HG02571 (cell line): ENCODE data around the gene SPOCK1.

Experiments
- ATAC-seq: cut with Tn5 transposase; IDR thresholded peaks from one replicate; pipeline ENCODE4 v1.9.1; 2021; ENCODE audit warnings: mild to moderate bottlenecking, moderate library complexity; ENCODE audit not compliant: unreplicated experiment

Gene SPOCK1

DNA sequence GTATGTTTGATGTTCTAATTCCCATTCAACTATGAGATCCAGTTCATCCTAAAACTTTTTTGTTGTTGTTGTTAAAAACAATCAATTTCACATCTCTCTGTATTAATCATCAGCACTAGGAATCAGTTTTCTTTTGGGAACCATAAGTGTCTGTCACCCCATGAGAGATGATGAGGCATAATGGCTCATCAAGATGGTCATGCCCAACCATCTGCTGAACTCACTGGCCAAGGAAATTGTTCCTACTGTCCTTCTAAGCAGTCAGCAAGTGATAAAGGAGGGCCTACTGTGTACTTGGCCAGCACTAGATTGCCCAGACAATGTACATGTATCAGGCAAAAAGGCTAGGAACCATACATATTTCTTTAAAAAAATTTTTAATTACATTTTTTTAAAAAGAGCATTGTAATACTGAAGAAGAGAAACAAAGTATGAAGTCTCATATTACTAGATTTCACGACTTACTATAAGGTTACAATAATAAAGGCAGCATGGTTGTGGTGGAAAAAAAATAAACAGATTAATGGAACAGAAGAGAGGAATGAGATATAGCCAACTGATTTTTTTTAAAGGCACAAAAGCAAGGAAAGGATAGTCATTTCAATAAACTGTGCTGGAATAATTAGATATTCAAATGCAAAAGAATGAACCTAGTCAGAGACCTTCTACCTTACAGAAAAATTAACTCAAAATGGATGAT lies 458.3 kb downstream of the SPOCK1 start:
- no peak for ATAC-seq

DNA sequence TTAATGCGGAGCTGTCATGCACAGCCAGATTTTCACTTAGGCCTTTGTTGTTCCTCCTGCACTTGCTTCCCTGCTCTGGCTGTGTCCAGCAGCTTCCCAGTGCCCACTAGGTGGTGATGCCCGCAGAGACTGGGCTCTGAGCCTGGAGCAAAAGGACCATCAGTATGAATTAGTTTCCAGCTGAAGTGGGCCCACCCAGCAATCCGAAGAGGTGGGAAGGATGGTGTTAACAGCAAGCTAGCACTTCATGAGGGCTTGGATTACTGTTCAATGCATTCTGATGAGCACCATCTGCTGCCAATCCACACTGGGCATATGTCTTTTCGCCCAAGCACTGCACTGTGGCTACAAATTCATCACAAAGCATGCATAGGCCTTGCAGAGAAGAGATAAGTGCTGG lies 459.1 kb downstream of the SPOCK1 start:
- no peak for ATAC-seq

DNA sequence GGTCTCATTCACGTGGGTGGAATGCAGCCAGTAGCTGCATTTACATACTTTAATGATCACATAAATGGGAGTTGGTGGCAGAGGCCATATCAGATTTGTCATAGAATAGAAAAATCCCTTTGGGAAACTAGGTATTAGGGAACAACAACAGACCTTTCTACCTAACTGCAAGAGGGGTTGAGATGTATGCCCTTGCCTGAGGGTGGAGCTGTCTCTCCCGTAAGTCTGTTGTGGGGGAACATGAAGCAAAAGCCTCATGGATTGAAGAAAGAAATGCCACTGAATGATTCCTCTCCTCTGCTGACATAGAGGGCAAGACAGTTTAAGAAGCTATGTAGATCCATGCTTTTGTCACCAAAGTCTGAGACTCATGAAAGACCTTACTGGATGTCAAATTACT lies 461.3 kb downstream of the SPOCK1 start:
- no peak for ATAC-seq

DNA sequence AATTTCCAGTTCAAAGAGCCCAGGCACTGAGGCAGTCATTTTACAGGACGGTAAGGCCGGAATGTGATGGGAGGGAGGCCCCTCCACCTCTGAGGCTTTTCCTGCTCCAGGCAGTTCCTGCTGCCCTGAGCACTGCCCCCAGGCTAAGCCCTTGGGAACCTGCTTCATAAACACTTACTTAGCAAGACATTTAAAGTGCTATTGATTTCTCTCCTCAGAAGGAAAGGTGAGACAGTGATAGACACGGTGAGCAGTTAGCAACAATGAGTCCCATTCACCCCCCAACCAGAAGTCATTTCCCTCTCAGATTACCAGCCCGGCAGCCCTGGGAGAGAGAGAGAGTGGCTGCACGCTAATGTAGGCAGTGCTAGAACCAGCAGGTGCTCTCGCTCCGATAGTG lies 462.5 kb downstream of the SPOCK1 start:
- ATAC-seq = no peak

DNA sequence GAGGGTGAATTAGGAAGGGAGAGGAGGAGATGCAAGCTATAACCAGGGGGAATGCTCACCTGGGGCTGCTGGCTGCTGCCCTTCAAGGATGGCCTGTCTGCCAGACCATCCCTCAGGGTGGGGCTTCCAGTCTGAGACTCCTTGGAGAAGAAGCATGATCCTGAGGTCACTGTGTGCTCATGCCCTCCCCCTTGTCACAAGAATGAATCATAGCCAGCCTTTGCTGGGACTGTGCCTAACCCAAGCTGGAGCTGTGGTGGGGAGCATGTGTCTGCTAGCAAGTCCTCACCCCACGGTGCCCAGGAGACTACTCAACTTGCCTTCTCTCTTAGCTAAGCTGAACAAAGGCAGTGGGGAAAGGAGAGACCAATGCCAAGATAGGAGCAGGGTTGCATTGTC lies 463.6 kb downstream of the SPOCK1 start:
- ATAC-seq = no peak

DNA sequence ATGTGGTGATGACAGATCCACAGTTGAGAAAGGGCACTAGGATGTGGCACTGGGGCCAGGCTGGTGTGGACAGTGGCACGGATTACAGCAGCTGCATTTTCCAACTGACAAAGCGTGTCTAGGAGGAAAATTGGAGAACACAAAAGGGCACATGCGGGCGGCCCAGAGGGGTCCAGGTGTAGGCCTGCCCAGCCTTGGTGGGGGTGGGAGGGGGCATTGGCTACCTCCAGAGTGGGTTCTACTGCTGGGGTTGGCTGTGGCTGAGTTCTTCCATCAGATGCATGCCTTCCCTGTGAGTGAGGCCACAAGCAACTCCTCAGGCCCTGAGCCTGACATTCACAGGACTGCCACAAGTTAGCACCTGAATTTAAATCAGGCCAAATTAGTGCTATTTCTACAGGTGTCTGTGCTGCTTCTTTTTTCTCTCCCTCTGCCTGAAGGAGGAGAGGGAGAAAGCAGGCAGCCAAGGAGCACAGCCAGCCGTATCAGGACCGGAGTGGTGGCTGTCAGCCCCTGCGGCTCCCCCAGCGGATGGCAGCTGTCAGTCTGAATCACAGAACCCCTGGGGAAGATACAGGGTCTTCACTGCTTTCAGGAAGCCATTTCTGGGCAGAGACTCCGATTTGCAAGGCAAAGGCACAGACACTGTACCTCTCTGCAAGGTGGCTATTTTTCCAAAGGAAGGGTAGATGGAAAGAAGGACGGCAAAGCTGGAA lies 464.2 kb downstream of the SPOCK1 start:
- no peak for ATAC-seq

DNA sequence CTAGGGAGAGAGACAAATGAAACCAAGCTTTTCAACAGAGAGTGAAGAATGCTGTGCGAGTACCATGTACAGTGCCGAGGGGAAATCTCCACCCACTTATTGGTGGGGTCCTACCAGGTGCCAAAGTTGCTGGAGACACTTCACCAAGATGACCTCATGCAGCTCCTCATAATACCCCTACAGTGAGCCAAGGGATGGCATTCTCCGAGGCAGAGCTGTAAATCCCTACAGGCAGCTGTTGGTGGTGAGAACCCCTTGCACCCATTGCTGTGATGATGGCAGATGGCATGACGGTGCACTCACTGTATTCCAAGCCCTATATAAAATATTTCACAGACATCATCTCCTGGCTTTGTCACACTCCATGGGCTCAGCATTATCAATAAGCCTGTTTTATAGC lies 464.9 kb downstream of the SPOCK1 start:
- no peak for ATAC-seq

DNA sequence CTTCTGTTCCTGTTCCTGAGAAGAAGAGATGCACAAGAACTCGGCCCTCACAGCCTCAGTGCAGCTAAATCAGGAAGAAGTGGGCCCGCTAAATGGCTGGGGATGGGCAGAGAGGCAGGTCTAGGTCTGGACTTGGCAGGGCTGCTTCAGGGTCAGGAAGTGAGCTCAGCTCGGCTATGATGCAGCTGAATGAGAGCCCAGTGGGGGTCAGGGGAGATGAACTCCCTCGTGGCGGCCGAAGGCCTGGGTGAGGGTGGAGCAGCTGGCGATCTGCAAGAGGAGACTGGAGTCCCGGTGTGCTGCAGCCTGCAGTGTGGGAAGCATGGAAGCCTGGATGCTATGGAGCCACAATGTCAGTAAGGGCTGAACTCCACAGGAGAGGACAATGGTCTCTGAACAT lies 466.2 kb downstream of the SPOCK1 start:
- no peak for ATAC-seq

DNA sequence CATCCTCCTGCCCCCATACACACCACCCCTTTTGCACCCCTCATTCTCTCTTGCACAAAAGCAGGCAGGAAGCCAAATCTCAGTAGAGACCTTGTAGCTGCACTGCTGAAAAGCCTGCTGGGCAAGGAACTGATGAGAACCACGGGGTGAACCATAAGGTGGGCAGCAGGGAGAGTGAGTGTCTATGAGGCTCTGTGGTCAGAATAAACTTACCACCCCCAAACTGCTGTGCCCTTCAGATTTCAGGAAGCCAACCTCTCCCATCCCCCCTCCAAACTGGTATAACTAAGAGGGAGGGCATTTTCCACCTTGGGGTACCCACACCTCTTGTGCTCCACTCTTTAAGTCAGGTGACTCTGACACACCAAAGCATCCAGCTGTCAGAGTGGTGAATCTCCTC lies 471.4 kb downstream of the SPOCK1 start:
- no peak for ATAC-seq

DNA sequence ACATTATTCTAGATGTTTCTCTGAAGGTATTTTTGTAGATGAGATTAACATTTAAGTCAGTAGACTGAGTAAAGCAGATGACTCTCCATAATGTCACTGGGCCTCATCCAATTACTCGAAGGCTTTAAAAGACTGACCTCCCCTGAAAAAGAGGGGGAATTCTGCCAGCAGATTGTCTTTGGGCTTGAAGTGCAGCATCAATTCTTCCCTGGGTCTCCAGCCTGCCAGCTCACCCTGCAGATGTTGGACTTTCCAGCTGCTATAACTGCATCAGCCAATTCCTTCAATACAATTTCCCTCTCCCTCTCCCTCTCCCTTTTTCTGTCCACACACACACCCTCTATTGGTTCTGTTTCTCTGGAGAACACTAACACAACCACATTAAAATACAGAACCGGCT lies 472.8 kb downstream of the SPOCK1 start:
- ATAC-seq = no peak

DNA sequence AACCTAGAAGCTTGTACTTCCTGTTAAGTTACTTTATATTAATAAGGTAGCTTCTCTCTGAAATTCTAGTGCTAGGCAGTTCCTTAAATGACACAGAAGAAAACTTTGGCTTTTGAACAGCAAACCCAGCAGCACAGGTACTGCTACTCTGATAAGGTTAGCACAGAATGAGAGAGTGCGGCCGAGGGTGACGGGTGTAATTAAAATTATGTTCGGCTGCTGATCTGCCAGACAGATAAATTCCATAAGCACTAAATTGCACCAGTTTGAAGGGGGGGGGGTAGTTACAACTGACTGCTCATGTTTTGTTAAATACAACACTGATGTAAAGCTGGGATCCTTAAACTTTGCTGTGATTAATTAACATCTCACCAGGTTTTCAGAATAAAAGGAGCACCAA lies 475.1 kb downstream of the SPOCK1 start:
- ATAC-seq = no peak

DNA sequence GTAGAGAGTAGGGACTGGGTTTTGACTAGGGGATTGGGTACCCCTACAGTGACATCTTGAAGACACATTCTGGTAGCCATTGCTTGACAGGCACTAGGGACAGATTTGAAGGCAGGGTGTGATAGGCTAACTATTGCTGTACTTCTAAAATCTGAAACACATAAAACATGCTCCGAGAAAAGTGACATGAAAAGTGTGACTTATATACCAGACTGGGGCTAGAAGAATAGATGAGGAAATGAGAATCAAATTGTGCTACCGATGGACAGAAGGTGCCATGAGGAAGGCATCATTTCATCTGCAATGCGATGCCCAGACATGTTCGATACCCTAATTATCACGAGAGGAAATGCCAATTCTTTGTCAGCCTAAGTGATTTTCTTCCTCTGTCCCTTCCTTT lies 475.8 kb downstream of the SPOCK1 start:
- ATAC-seq = no peak

DNA sequence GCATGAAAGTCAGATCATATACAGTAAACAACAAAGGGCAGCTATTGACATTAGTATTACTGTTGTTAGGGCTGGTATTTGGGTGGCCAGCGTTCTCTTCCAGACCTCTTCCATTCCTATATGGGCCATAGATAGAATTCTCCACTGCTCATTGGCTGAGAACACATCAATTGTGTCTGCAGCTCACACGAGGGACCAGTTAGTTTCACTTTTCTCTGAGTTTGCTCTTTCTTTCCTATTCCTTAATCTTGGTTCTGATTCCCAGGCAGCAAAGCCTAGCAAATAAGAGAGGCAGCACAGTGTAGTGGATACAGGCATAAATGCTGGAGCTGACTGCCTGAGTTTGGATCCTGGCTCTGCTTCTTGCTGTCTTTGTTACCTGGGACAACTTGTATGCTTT lies 476.4 kb downstream of the SPOCK1 start:
- no peak for ATAC-seq

DNA sequence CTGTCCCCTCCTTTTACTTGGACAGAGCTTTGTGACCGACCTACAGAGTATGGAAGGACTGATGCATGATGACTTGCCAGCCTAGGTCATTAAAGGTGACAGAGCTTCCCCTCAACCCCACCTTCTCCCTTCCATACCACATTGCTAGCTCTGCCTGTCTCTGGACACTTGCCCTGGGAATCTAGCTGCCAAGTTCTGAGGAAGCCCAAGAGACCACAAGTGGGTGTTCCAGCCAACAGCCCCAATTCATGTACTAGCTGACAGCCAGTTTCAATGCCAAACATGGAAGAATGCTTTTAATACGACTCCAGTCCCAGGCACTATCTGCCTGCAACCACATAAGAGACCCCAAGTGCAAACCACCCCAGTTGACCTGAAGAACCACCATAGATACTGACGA lies 477.1 kb downstream of the SPOCK1 start:
- ATAC-seq = no peak

DNA sequence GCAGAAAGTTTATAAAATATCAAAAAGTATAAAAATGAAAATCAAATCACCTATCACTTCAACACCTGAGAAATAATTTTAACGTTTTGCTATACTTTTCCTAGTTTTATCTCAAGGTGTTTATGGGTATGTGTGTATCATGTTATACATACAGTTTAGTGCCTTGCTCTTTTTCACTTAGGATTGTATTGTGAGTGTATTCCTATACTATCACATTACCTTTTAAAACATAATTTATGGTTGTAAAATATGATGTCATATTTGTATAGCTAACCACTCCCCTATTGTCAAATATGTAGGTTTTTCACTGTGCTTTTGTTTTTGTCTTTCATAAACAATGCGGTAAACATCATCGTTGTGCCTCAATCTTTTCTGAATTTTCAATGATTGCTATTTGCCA lies 479.9 kb downstream of the SPOCK1 start:
- ATAC-seq = no peak

DNA sequence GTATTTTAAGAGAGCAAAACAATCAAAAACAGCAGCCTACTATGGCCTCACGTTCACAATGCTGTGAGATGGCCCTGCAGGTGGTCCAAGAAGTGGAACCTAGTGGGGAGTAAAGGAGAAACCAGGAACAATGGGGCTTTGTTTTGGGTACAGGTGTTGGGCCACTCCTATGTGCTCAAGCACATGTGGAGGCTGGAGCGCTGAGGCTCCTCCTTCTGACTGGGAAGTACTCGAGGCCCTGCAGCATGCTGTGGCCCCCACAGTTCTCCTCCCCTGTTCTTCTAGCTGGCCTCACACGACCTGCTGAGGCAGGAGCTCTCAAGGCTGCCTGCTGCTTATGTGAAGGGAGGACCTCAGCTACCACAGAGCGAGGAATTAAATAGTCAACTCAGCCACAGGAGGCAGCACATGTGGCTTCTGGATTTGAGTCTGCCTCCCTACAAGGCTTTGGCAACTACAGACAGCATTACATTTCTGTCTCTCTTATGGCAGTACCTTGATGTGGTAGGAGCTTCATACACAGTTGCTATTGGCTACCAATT lies 482.3 kb downstream of the SPOCK1 start:
- ATAC-seq = no peak

DNA sequence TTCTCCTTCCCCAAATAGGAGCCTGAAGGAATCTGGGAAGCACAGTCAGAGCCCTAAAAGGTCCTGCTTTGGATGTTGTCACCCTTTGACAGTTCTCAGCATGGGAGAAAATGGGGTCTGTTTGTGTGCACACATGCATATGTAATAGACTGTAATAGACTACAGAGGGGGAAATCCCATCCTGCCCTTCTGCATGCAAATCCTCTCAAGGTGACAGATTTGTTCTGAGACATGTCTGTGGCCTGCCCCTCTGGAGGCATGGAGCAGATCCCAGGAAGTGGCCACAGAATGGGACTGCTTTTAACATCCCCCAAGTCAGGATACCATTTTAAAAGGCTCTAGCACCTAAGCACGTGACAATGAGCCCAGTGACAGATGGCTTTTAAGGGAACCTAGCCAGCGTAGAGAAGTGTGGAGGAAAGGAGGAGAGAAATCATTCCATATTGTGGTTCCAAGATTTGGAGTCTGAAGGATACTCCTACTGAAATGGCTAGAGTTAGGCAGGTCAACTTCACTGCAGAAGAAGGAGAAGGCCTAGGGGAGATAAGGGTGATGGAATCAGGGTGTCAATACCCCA lies 483.5 kb downstream of the SPOCK1 start:
- no peak for ATAC-seq

DNA sequence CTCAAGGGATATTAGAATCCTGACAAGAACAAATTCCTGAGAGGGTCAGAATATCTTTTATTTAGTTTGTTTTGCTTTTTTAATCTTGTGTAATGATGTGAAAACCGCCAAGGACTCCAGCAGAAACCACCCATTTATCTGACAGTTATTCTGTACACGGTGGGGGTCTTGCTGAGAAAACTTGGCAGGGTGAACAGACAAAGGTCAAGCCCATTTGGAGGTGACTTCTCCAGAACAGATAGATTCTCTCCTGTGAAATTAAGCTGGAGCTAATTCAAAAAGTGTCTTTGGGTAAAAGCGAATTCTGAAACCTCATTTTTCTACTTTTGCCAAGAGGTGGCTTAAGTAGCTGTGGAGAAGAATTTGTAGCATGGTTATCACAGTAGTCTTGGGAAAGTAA lies 484.4 kb downstream of the SPOCK1 start:
- ATAC-seq = no peak

DNA sequence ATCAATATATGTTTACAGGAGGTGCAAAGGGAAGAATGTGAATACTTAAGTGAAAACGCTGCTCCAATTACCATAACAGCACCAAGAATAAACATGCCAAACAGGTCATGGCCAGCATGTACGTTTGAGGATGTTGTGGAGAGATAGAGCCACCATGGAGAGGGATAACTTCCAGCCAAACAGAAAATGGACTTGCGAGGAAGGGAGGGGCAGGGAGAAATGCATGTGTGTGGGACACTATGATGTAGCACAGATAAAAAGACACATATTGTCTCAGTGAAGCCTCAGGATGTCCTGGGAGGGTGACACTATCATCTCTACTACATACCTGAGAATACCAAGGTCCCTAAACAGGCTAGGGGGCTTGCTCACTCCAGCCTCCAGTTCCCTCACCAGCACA lies 488.9 kb downstream of the SPOCK1 start:
- no peak for ATAC-seq

DNA sequence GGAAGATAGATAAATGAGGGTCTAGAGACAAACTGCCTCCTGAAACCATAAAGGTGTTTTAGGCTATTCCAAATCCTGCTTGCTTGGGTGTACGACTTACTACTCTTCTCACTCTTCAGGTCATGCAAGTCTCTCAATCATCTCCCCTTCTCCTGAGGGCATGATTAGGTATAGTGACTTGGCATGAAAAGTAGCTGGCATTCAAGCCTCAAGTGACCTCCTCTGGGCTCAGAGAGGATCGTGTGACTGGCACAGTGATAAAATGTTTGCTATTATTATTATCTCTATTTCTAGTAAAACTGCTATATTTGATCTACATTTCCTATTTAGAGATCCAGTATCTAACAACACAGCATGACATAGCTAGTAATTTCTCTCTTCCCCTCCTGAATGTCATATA lies 494.8 kb downstream of the SPOCK1 start:
- no peak for ATAC-seq

DNA sequence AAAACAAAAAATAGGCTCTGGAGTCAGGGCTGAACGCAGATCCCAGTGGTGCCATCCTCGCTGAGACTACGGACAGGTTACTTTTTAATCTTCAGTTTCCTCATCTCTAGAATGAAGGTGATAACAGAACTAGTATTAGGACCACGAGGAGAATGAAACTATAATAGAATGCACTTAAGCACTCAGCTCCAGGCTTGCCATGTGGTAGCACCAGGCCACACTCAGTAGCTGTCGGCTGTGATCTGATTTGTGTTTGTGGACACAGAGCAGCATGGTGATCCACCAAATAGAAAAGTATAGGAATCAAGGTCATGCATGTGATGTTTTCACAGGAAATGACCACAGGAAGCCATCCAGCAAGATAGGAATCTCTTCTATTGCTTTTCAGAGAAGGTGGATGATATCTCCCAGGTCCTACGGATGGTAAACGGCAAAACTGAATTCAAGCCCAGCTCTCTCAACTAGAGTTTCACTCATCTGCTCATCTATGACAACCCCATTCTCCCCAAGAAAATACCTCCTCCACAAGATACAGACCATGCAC lies 498.0 kb downstream of the SPOCK1 start:
- ATAC-seq = no peak

DNA sequence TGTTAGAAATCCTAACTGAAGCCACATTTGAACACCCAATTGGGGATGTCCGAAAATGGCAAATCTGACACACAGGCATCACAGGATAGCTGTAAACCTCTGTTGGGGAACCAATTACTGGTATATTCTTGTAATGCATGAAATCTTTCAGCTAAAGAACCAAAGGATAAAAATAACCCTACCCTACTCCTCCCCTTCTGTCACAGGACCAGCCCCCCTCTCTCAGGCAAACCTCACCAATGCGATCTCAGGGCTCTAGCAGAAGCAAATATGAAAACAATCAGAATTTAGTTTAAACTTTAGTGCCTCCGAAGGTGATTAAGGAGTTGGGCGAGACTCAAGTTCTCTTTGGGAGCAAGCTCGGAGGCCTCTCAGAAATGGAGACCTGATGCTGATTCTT lies 499.3 kb downstream of the SPOCK1 start:
- ATAC-seq = no peak
